ENCODE data around the gene SLCO3A1. TPM values are rescaled to one million over a fixed set of nuclear protein-coding genes. Genes with fewer than 3 reads are reported as not detected.
A peak's percentile ranks its signal among the peaks of the same experiment; 100 is the strongest.
"Not testable (repeated sequence)": the region's sequence is repeated elsewhere in the genome, so short reads cannot be mapped to it uniquely, and the experiment has no call there.

The SLCO3A1 gene
- total RNA-seq, 4 donors from 2014 or later: 4.4 to 66.2 (median 5.1) TPM

DNA sequence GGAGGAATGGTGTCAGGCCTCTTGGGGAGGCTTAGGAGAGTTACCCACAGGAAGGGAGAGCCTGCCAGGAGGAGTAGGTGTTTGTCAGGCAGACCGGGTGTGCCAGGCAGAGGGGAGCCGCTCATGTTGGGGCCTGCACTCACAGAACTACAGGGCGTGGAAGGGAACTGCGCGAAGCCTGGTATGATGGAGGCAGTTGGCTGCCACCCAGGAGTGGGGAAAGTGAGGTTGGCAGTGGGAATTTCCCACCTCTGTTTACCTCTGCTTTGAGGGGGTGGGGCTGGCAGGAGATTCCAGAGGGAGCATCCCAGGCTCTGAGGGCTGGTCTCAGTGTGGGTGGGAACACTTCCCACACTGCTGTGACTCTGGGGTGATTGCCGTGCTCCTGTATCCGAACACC lies 99.9 kb downstream of the SLCO3A1 start:
- Histone ChIP-seq H3K4me3 (no peak overlapping the region), H3K36me3 (no peaks in the 10 kb centered on the region), H3K9me3 (no peaks in the 10 kb centered on the region), H3K27ac (peak overlapping the region in 1 of 4 donors; percentile 10), H3K27me3 (no peaks in the 10 kb centered on the region), H3K4me1 (peaks cover 1 to 19% (median 12%) of the 10 kb centered on the region in 4 donors)
- DNase-seq: no peak
- TF ChIP-seq POLR2AphosphoS5 (IDR thresholded peaks at IDR 0.05): no peak
- no peak for TF ChIP-seq EP300 (IDR thresholded peaks at IDR 0.05; ENCODE audit: low read depth)
- TF ChIP-seq POLR2A (IDR thresholded peaks at IDR 0.05): no peak
- TF ChIP-seq, protein P1, sequence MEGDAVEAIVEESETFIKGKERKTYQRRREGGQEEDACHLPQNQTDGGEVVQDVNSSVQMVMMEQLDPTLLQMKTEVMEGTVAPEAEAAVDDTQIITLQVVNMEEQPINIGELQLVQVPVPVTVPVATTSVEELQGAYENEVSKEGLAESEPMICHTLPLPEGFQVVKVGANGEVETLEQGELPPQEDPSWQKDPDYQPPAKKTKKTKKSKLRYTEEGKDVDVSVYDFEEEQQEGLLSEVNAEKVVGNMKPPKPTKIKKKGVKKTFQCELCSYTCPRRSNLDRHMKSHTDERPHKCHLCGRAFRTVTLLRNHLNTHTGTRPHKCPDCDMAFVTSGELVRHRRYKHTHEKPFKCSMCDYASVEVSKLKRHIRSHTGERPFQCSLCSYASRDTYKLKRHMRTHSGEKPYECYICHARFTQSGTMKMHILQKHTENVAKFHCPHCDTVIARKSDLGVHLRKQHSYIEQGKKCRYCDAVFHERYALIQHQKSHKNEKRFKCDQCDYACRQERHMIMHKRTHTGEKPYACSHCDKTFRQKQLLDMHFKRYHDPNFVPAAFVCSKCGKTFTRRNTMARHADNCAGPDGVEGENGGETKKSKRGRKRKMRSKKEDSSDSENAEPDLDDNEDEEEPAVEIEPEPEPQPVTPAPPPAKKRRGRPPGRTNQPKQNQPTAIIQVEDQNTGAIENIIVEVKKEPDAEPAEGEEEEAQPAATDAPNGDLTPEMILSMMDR (IDR thresholded peaks at IDR 0.05): no peak
- intact Hi-C loops (cut with DNase I; ENCODE audit: low total_unique reads): no loop called here
- in situ Hi-C loops (cut with MboI; ENCODE audit: low pct_ligation_motif_present in 1 of 4, low pct_unique_long_range_greater_than_20kb in 1 of 4, low sequenced_read_pairs in 3 of 4): loop anchor here in 1 of 4 donors (25.0 kb wide), 1 partner anchor 91 kb away; the partner anchor contains the start of gene SLCO3A1
- 70 to 100% methylated on average over 1 to 7 of the region's 7 CpGs for WGBS, 2 donors (ENCODE audit: low coverage in 1 of 2)

- H3K4me3 ChIP-seq: no peak overlapping the region
- peaks cover 0 to 14% (median 6%) of the 10 kb centered on the region in 4 donors for H3K4me1 ChIP-seq
- TF ChIP-seq, protein P1 (IDR thresholded peaks at IDR 0.05): peak in 4 of 5 experiments; percentile 23 to 71 (median 36)
- no peak for TF ChIP-seq POLR2AphosphoS5 (IDR thresholded peaks at IDR 0.05)
- H3K27ac ChIP-seq: peak overlapping the region in 1 of 4 donors; percentile 10
- H3K36me3 ChIP-seq: no peaks in the 10 kb centered on the region
- in situ Hi-C loops (cut with MboI; ENCODE audit: low pct_ligation_motif_present in 1 of 4, low pct_unique_long_range_greater_than_20kb in 1 of 4, low sequenced_read_pairs in 3 of 4) (loop anchor here in 1 of 4 donors (25.0 kb wide), 1 partner anchor 92 kb away; the partner anchor contains the start of gene SLCO3A1), intact Hi-C loops (cut with DNase I; ENCODE audit: low total_unique reads) (no loop called here)
- WGBS, 2 donors (ENCODE audit: low coverage in 1 of 2): 44 to 46% methylated on average over 3 to 7 of the region's 7 CpGs
- H3K9me3 ChIP-seq: no peaks in the 10 kb centered on the region
- no peaks in the 10 kb centered on the region for H3K27me3 ChIP-seq
- DNase-seq: peak; percentile 67
Observed at GRCh38 chr15:91954292-91954691, 100.8 kb downstream of the SLCO3A1 start.

- Histone ChIP-seq H3K4me3 (no peak overlapping the region), H3K4me1 (peaks cover 0 to 14% (median 6%) of the 10 kb centered on the region in 4 donors), H3K9me3 (no peaks in the 10 kb centered on the region), H3K36me3 (no peaks in the 10 kb centered on the region), H3K27me3 (no peaks in the 10 kb centered on the region), H3K27ac (peak overlapping the region; percentile 23 to 44 (median 38))
- 60 to 75% methylated on average over 8 of the region's 8 CpGs for WGBS, 2 donors (ENCODE audit: low coverage in 1 of 2)
- DNase-seq: no peak
- TF ChIP-seq, protein P1 (IDR thresholded peaks at IDR 0.05): no peak
- no peak for TF ChIP-seq EP300 (IDR thresholded peaks at IDR 0.05; ENCODE audit: low read depth)
- TF ChIP-seq POLR2AphosphoS5 (IDR thresholded peaks at IDR 0.05): no peak
- no peak for TF ChIP-seq POLR2A (IDR thresholded peaks at IDR 0.05)
- intact Hi-C loops (cut with DNase I; ENCODE audit: low total_unique reads) (no loop called here), in situ Hi-C loops (cut with MboI; ENCODE audit: low pct_ligation_motif_present in 1 of 4, low pct_unique_long_range_greater_than_20kb in 1 of 4, low sequenced_read_pairs in 3 of 4) (loop anchor here in 1 of 4 donors (25.0 kb wide), 1 partner anchor 94 kb away; the partner anchor contains the start of gene SLCO3A1)
Observed at GRCh38 chr15:91956026-91956723, 102.7 kb downstream of the SLCO3A1 start.

- no peaks in the 10 kb centered on the region for H3K36me3 ChIP-seq
- no peaks in the 10 kb centered on the region for H3K27me3 ChIP-seq
- TF ChIP-seq, protein P1 (IDR thresholded peaks at IDR 0.05): no peak
- no peak for TF ChIP-seq POLR2AphosphoS5 (IDR thresholded peaks at IDR 0.05)
- H3K4me3 ChIP-seq: no peak overlapping the region
- DNase-seq: no peak
- WGBS, 2 donors (ENCODE audit: low coverage in 1 of 2): 93 to 100% methylated on average over 2 of the region's 2 CpGs
- in situ Hi-C loops (cut with MboI; ENCODE audit: low pct_ligation_motif_present in 1 of 4, low pct_unique_long_range_greater_than_20kb in 1 of 4, low sequenced_read_pairs in 3 of 4) (loop anchor here in 1 of 4 donors (25.0 kb wide), 1 partner anchor 99 kb away; the partner anchor contains the start of gene SLCO3A1), intact Hi-C loops (cut with DNase I; ENCODE audit: low total_unique reads) (no loop called here)
- H3K9me3 ChIP-seq: no peaks in the 10 kb centered on the region
- H3K27ac ChIP-seq: no peak overlapping the region
- H3K4me1 ChIP-seq: peaks cover 0 to under 1% (median 0%) of the 10 kb centered on the region in 4 donors
Observed at GRCh38 chr15:91961357-91961756, 107.8 kb downstream of the SLCO3A1 start.

DNA sequence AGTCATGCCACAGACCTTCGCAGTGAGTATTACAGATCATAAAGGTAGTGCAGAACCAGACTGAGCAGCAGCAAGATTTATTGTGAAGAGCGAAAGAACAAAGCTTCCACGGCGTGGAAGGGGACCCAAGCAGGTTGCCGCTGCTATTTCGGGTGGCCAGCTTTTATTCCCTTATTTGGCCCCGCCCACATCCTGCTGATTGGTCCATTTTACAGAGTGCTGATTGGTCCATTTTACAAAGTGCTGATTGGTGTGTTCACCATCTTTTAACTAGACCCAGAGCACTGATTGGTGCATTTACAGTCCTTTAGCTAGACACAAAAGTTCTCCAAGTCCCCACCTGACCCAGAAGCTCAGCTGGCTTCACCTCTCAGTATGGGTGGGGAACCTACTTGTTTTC lies 110.2 kb downstream of the SLCO3A1 start:
- in situ Hi-C loops (cut with MboI; ENCODE audit: low pct_ligation_motif_present in 1 of 4, low pct_unique_long_range_greater_than_20kb in 1 of 4, low sequenced_read_pairs in 3 of 4): loop anchor here in 1 of 4 donors (25.0 kb wide), 1 partner anchor 101 kb away; the partner anchor contains the start of gene SLCO3A1
- H3K4me1 ChIP-seq; H3K27ac ChIP-seq; DNase-seq; intact Hi-C loops (cut with DNase I; ENCODE audit: low total_unique reads); H3K36me3 ChIP-seq; H3K4me3 ChIP-seq; H3K27me3 ChIP-seq; H3K9me3 ChIP-seq: not testable (repeated sequence)
- 73 to 97% methylated on average over 2 to 7 of the region's 7 CpGs for WGBS, 2 donors (ENCODE audit: low coverage in 1 of 2)

All from transverse colon (tissue), 4 donors.